BLaER1 (cell line): Measurements from ENCODE around the gene SLC7A1.
A peak's percentile ranks its signal among the peaks of the same experiment; 100 is the strongest.

ENCODE experiments used
- H3K27ac ChIP-seq: shearing (Covaris generic); formaldehyde crosslinking; 2 replicates; pipeline ENCODE4 v1.8.1; 2022
- H3K27me3 ChIP-seq: shearing (Covaris generic); formaldehyde crosslinking; 2 replicates; pipeline ENCODE4 v1.8.1; 2022
- H3K36me3 ChIP-seq: shearing (Covaris generic); formaldehyde crosslinking; 2 replicates; pipeline ENCODE4 v1.8.1; 2022
- H3K4me1 ChIP-seq: shearing (Covaris generic); formaldehyde crosslinking; 2 replicates; pipeline ENCODE4 v1.8.1; 2022
- H3K4me2 ChIP-seq: shearing (Covaris generic); formaldehyde crosslinking; 2 replicates; pipeline ENCODE4 v1.8.1; 2022
- H3K4me3 ChIP-seq: shearing (Covaris generic); formaldehyde crosslinking; 2 replicates; pipeline ENCODE4 v1.8.1; 2022
- H3K9ac ChIP-seq: shearing (Covaris generic); formaldehyde crosslinking; 2 replicates; pipeline ENCODE4 v1.8.1; 2022
- H3K9me3 ChIP-seq: shearing (Covaris generic); formaldehyde crosslinking; 2 replicates; pipeline ENCODE4 v1.8.1; 2022
- H4K20me1 ChIP-seq: shearing (Covaris generic); formaldehyde crosslinking; 2 replicates; pipeline ENCODE4 v1.8.1; 2022
- Cebpa-rat ChIP-seq: shearing (Covaris generic); IDR thresholded peaks from 2 replicates; pipeline ENCODE4 v1.8.1; 2022

SLC7A1 gene

DNA sequence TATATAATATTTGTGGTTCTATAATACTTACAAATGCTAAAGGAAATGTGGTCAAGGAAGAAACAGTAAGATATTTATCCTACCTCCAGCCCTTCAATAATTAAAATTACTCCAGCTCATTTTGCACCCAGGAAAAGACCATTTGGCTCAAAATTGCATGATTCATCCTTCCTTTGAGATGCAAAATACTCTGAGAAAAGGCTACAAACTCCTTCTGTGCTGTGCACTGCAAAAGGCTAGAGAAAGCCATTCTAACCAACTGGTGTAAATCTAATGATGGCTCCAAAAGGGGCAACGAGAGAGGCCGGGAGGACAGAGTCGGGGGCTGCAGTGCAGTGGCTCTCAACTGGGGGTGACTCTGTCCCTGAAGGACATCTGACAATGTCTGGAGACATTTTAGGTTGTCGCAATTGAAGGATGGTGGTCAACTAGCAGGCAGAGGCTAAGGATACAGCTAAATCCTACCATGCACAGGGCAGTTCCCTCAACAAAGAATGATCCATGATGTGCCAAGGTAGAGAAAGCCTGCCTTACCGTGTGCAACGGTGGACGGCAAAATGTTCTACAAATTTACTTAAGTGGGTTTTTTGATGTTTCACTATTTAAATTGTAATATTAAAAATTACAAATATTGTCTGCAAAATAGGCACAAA, 32.6 kb downstream of the SLC7A1 start:
- Histone ChIP-seq H4K20me1 (peaks cover 87% of the 10 kb centered on the region), H3K27ac (no peak overlapping the region)

GRCh38 chr13:29561918-29562317, 33.6 kb downstream of the SLC7A1 start:
- no peak for TF ChIP-seq Cebpa-rat
- Histone ChIP-seq H3K4me3 (no peak overlapping the region), H3K4me2 (no peak overlapping the region), H4K20me1 (peaks cover 84% of the 10 kb centered on the region), H3K9me3 (no peaks in the 10 kb centered on the region), H3K27me3 (no peaks in the 10 kb centered on the region), H3K27ac (no peak overlapping the region), H3K4me1 (peaks cover 12% of the 10 kb centered on the region), H3K9ac (no peak overlapping the region), H3K36me3 (peaks cover 7% of the 10 kb centered on the region)

More for the DNA sequence above, 32.6 kb downstream of the SLC7A1 start:
- no peaks in the 10 kb centered on the region for H3K27me3 ChIP-seq
- no peak overlapping the region for H3K9ac ChIP-seq
- no peaks in the 10 kb centered on the region for H3K9me3 ChIP-seq
- no peak overlapping the region for H3K4me3 ChIP-seq
- peaks cover 10% of the 10 kb centered on the region for H3K36me3 ChIP-seq
- no peak for TF ChIP-seq Cebpa-rat
- peaks cover 12% of the 10 kb centered on the region for H3K4me1 ChIP-seq
- H3K4me2 ChIP-seq, result no peak overlapping the region

GRCh38 chr13:29556742-29557141, 38.7 kb downstream of the SLC7A1 start:
- Histone ChIP-seq H3K27me3 (no peaks in the 10 kb centered on the region), H3K4me1 (peaks cover 9% of the 10 kb centered on the region), H3K9ac (no peak overlapping the region), H4K20me1 (peaks cover 76% of the 10 kb centered on the region), H3K27ac (no peak overlapping the region), H3K36me3 (peaks cover 29% of the 10 kb centered on the region), H3K4me2 (no peak overlapping the region), H3K9me3 (no peaks in the 10 kb centered on the region), H3K4me3 (no peak overlapping the region)
- TF ChIP-seq Cebpa-rat, result no peak

DNA sequence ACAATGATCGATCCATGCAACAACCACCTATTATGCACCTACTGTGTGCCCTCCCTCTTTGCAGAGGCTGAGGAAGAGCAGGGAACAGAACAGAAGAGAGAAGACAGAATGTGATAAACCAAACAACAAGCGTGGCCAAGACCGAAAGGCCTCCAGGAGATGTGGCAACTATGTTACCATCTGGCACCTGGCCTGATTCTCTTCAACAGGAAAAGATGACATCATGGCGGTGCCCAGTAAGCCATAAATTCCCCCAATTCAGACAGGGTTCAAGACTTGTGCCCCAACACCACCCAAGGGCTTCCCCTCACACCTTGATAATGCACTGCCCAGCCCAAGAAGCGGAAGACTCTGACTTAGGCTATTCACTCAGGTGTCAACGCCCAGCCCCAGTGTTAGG, 44.3 kb downstream of the SLC7A1 start:
- TF ChIP-seq Cebpa-rat, result no peak
- Histone ChIP-seq H3K9ac (no peak overlapping the region), H3K36me3 (peaks cover 82% of the 10 kb centered on the region), H3K4me1 (peaks cover 8% of the 10 kb centered on the region; the same call in 1 of the 2 replicates), H3K27ac (no peak overlapping the region), H3K4me2 (no peak overlapping the region), H4K20me1 (peaks cover 92% of the 10 kb centered on the region), H3K27me3 (no peaks in the 10 kb centered on the region), H3K4me3 (no peak overlapping the region), H3K9me3 (no peaks in the 10 kb centered on the region)

- Histone ChIP-seq H3K36me3 (peaks cover 89% of the 10 kb centered on the region), H3K4me2 (no peak overlapping the region), H3K4me1 (peaks cover 8% of the 10 kb centered on the region; the same call in 1 of the 2 replicates), H4K20me1 (peaks cover 92% of the 10 kb centered on the region), H3K9ac (no peak overlapping the region), H3K4me3 (no peak overlapping the region), H3K27me3 (no peaks in the 10 kb centered on the region), H3K27ac (no peak overlapping the region), H3K9me3 (no peaks in the 10 kb centered on the region)
- no peak for TF ChIP-seq Cebpa-rat
These were observed 45.0 kb downstream of the SLC7A1 start for GRCh38 chr13:29550430-29550988.

- 0 out of 2 replicates have a peak overlapping the region, but pooled peaks have one; percentile 14 for H3K4me2 ChIP-seq
- peaks cover 94% of the 10 kb centered on the region for H3K36me3 ChIP-seq
- peaks cover 94% of the 10 kb centered on the region for H4K20me1 ChIP-seq
- no peaks in the 10 kb centered on the region for H3K27me3 ChIP-seq
- H3K4me1 ChIP-seq, result peaks cover 8% of the 10 kb centered on the region; the same call in 1 of the 2 replicates
- H3K9ac ChIP-seq, result no peak overlapping the region
- TF ChIP-seq Cebpa-rat, result no peak
- no peak overlapping the region for H3K4me3 ChIP-seq
- no peak overlapping the region for H3K27ac ChIP-seq
- no peaks in the 10 kb centered on the region for H3K9me3 ChIP-seq
These were observed 46.8 kb downstream of the SLC7A1 start for GRCh38 chr13:29548722-29549121.

GRCh38 chr13:29547153-29547552, 48.3 kb downstream of the SLC7A1 start:
- H3K27ac ChIP-seq, result no peak overlapping the region

GRCh38 chr13:29546662-29547061, 48.8 kb downstream of the SLC7A1 start:
- H3K36me3 ChIP-seq, result peaks cover 89% of the 10 kb centered on the region
- H3K27me3 ChIP-seq, result no peaks in the 10 kb centered on the region
- H4K20me1 ChIP-seq, result peaks cover 100% of the 10 kb centered on the region
- H3K4me3 ChIP-seq, result no peak overlapping the region
- H3K4me1 ChIP-seq, result peaks cover 19% of the 10 kb centered on the region
- TF ChIP-seq Cebpa-rat, result no peak
- H3K27ac ChIP-seq, result no peak overlapping the region
- H3K9ac ChIP-seq, result no peak overlapping the region
- H3K9me3 ChIP-seq, result no peaks in the 10 kb centered on the region
- H3K4me2 ChIP-seq, result no peak overlapping the region

More at GRCh38 chr13:29547153-29547552, 48.3 kb downstream of the SLC7A1 start:
- H3K9me3 ChIP-seq, result no peaks in the 10 kb centered on the region
- H3K4me3 ChIP-seq, result no peak overlapping the region
- H3K27me3 ChIP-seq, result no peaks in the 10 kb centered on the region
- no peak overlapping the region for H3K9ac ChIP-seq
- no peak for TF ChIP-seq Cebpa-rat
- peaks cover 91% of the 10 kb centered on the region for H3K36me3 ChIP-seq
- peaks cover 19% of the 10 kb centered on the region for H3K4me1 ChIP-seq
- H3K4me2 ChIP-seq, result no peak overlapping the region
- peaks cover 99% of the 10 kb centered on the region for H4K20me1 ChIP-seq

DNA sequence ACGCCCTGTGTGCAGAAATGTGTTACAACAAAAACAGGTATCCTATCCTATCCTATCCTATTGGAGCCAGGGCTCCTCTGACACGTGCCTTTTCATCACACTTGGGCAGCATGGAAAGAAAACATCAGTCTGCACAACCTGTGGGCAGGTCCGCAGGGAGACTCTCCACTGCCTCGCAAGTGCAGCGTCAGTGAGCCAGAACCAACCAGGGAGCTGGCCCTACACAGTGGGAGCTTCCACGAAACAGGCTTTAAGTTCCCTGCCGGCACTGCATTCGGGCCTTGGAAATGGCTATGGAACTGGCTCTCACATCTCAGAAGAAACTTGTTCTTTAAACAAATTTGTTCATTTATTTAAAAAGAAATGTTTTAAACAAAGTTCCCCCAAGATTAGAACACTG, 49.5 kb downstream of the SLC7A1 start:
- Histone ChIP-seq H3K9ac (no peak overlapping the region), H3K27me3 (no peaks in the 10 kb centered on the region), H4K20me1 (peaks cover 100% of the 10 kb centered on the region), H3K9me3 (no peaks in the 10 kb centered on the region), H3K27ac (no peak overlapping the region), H3K4me3 (no peak overlapping the region), H3K36me3 (peaks cover 87% of the 10 kb centered on the region), H3K4me2 (no peak overlapping the region), H3K4me1 (peaks cover 23% of the 10 kb centered on the region)
- no peak for TF ChIP-seq Cebpa-rat

GRCh38 chr13:29543230-29544215, 52.0 kb downstream of the SLC7A1 start:
- H3K9me3 ChIP-seq, result no peaks in the 10 kb centered on the region
- H3K4me1 ChIP-seq, result peaks cover 20% of the 10 kb centered on the region
- no peak overlapping the region for H3K9ac ChIP-seq
- no peak overlapping the region for H3K4me3 ChIP-seq
- no peak overlapping the region for H3K27ac ChIP-seq
- TF ChIP-seq Cebpa-rat, result no peak
- H3K4me2 ChIP-seq, result no peak overlapping the region
- peaks cover 87% of the 10 kb centered on the region for H3K36me3 ChIP-seq
- H4K20me1 ChIP-seq, result peaks cover 100% of the 10 kb centered on the region
- H3K27me3 ChIP-seq, result no peaks in the 10 kb centered on the region
